IPS DF 4.7 (cell line): Measurements from ENCODE around the gene FBXO28.
A peak's percentile ranks its signal among the peaks of the same experiment; 100 is the strongest.
"Not testable (repeated sequence)": the region's sequence is repeated elsewhere in the genome, so short reads cannot be mapped to it uniquely, and the experiment has no call there.

Experiments
- DNase-seq: peaks from one replicate; pipeline ENCODE4 v3.0.0-alpha.2; 2013; ENCODE audit warnings: low spot score; ENCODE audit errors: extremely low read depth

The FBXO28 gene, protein sequence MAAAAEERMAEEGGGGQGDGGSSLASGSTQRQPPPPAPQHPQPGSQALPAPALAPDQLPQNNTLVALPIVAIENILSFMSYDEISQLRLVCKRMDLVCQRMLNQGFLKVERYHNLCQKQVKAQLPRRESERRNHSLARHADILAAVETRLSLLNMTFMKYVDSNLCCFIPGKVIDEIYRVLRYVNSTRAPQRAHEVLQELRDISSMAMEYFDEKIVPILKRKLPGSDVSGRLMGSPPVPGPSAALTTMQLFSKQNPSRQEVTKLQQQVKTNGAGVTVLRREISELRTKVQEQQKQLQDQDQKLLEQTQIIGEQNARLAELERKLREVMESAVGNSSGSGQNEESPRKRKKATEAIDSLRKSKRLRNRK

GRCh38 chr1:224113918-224114786 lies at the start of gene FBXO28:
Gene FBXO28 (plus strand): TSS chr1:224114111. CDS start chr1:224114130, 19 bp downstream.
- peak; percentile 91 for DNase-seq

DNA sequence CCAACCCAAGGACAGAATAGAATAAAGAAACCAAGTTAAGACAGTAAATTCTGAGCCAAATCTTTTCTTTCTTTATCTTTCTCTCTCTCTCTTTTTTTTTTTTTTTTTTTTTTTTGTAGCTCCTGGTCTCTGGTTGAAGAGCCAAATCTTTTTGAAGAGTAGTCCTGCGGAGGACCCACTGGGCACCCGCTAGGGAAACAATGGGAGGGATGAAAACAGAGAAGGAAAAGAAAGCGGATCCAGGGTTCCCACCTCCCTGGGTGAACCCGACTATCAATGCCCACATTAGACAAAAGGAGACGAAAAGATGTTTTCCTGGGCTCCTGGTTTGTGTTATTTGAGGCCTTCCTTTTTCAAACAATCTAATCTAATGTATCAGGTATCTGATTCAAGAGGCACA lies 49.8 kb upstream of the FBXO28 start:
- DNase-seq = no peak

- DNase-seq = no peak
Observed at GRCh38 chr1:224065455-224065854, 48.5 kb upstream of the FBXO28 start.

DNA sequence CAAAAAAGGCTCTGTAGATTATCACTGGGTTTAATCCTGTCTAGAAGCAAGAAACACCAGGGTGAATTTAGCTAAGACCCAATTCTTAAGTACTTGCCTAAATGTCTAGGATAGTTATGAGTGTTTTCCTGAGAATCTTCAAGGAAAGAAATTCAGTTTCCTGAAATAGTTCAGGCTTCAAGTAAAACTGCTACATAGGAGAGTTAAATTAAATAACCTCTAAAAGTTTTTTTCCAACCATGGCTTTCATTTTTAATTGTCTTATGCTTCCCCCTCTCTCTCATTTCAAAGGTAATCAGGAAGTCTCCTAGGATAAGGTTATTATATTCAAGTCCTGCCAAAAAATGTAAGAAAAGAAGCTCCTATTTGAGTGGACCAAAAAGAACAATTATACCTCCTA lies 46.7 kb upstream of the FBXO28 start:
- no peak for DNase-seq

DNA sequence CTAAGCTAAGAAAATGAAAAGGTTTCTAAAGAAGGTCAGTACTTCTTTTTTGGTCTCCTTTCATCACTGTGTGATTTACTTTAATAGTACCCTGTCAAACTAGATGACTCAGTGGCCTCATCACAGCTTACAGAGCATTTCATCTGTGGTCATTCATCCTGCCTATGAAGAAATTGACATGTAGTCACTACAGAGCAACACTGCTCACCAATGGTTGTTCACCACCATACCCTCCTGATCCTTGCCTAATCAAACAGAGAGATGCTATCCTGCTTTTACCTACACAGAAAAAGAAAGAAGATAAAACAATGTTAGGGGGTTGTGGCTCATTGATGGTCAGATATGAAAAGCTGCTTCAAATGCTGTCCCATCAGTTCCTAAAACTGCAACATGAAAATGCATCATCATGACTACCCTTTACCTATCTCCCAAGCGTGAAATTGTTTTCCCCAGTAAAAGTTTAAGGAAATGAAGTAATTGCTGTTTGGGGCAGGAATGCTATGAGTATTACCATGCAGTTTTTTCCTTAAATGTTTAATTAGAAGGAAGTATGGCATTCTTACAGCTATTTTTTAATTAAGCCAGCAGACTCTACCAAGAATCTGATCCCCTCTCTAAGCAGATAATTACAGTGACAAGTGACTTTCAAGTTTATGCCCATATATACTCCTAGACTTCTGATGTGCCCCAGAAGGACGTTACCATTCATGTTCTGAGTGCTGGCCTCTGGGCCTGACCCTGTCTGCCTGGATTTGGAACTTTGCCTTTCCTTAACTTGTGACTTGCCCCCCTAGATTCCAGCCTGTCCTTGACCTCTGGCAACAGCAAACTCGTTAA lies 46.1 kb upstream of the FBXO28 start:
- DNase-seq = no peak

DNA sequence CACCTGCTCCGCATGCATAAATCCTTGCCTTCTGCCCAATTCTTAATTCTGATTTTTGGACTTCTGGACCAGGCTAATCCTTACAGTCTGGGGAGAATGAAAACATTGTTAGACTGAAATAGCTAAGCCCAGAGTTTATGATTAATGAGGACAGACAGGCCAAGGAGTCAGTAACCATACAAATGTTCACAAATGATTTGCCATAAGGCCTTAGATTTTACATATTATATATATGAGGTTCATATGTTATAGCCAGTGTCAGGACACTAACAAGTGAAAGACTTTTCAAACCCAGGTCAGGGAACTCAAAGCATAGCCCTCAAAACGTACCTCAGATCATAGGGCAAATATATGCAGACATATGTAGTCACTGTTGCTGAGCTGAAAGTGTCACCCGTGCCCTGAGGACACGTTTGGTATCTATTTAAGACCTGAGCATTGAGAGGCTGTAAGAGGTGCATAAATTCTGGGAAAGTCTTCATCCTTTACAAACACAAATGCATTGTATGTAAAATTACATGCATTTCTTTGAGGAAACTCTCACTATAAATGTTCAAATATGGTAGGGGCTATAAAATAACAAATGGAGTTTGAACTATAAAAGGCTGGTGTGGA lies 45.3 kb upstream of the FBXO28 start:
- no peak for DNase-seq

DNA sequence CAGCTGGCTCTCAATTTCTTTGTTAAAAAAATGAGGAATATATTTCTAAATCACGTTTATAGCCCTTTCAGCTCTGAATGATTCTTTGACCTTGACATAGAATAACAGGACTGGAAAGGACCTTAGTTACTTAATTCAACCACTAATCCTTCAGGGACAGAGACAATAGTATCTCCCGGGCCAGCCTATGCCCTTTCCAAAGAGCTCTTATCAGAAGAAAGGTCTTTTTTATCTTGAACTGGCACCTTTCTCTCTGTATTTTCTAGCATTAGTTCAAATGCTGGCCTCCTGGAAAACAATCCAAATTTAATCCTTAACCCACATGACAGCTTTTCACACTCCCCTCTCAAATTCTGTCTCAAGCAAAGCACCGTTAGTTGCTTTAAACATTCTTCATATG lies 44.8 kb upstream of the FBXO28 start:
- DNase-seq = no peak

DNA sequence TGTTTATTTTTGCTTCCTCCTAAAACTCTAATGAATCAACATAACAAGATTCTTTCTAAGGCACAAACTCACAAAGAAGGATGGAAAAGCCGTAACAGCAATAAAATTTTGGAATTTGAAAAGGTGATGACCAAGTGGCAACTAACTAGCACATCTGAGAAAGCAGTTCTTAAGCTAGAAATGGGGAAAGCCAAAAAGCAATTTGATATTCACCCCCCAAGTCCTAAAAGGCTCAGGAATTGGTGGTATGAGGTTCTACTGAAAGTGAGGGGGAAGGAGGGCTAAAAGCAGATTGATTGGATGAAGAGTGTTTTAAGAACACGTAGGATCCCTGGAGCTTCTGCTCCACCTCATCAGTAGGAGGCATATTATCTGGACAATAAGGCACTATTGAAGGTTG lies 43.4 kb upstream of the FBXO28 start:
- no peak for DNase-seq

DNA sequence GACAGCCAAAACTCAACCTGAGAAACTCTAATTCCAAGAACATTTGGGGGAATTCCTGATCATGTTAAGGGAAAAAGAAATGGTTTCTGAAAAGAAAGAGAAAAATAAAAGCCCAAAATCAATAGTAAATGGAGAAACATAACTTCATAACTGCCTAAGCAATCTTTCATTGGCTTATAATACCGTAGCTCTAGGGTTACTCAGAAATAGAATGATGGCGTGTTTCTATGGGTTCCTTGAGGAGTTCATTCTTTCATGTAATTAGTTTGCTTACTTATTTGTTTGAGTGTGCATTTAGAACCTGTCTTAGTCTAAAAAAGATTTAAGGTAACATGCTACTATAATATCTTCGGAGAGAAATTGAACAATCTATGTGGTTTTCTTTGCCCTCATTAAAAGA lies 37.5 kb upstream of the FBXO28 start:
- DNase-seq = no peak

GRCh38 chr1:224079644-224080043 lies 34.3 kb upstream of the FBXO28 start:
- not testable (repeated sequence) for DNase-seq

- DNase-seq = no peak
Observed at GRCh38 chr1:224080115-224080774, 33.7 kb upstream of the FBXO28 start.

- no peak for DNase-seq
Observed at GRCh38 chr1:224081604-224082003, 32.3 kb upstream of the FBXO28 start.

DNA sequence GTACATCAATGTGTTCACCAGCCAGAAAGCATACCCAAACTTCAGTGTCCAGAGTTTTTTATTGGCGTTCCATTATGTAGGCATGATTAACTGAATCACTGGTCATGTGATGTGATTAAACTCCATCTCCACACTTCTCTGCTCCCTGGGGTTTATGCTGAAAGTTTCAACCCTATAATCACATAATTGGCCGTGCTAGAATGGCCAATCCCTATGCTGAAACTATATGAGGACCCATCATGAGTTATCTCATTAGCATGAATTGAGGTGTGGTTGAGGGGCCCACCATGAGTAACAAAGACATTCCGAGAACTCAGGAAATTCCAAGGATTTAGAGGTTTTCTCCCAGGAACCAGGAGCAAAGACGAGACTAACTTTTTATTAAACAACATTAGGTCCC lies 31.8 kb upstream of the FBXO28 start:
- no peak for DNase-seq

DNA sequence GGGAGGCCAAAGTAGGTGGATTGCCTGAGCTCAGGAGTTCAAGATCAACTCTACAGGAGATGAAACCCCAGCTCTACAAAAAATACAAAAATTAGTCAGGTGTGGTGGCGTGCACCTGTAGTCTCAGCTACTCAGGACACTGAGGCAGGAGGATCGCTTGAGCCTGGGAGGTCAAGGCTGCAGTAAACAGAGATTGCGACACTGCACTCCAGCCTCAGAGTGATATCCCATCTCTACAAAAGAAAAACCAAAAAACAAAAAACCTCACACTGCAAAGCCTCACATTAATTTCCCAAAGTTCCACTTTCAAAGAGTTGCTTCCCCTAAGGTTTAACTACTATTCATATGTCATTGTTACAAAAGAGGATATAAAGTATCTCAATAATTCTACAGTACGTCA lies 29.0 kb upstream of the FBXO28 start:
- no peak for DNase-seq

- no peak for DNase-seq
Observed at GRCh38 chr1:224085421-224086108, 28.3 kb upstream of the FBXO28 start.

GRCh38 chr1:224087286-224087794 lies 26.6 kb upstream of the FBXO28 start:
- no peak for DNase-seq

GRCh38 chr1:224089583-224089982 lies 24.3 kb upstream of the FBXO28 start:
- DNase-seq = no peak

DNA sequence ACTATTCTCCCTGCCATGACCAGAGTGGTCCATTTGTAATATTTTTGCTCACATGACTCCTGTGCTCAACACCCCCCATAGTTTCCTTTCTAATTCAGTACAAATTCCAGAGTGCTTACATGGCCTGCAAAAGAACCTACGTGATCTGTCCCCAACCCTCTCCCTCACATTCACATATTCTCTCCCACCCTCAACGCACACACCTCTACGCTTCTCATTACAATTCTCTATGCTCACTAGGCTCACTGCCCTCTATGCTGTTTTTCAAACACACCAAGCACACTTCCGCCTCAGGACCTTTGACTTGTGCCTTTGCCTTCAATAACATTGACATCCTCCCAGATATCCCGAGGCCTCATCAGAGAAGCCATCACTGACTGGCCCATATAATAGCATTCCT lies 23.8 kb upstream of the FBXO28 start:
- no peak for DNase-seq

DNA sequence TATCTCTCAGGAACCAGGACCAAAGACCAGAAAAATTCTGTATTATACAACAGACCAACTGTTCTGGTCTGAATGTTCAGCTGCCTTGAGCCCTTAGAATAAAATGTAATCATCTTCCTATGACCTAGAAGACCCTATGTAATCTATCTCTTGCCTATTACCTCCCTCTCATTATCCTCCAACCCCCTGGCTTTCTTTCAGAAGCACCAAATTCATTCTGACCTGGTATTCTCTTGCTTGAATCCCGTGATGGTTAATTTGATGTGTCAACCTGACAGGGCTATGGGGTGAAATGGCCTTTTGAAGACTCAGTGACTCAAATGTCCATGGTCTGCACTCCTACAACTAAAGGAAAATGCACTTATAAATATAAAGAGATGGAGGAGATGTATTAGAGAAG lies 21.8 kb upstream of the FBXO28 start:
- no peak for DNase-seq

DNA sequence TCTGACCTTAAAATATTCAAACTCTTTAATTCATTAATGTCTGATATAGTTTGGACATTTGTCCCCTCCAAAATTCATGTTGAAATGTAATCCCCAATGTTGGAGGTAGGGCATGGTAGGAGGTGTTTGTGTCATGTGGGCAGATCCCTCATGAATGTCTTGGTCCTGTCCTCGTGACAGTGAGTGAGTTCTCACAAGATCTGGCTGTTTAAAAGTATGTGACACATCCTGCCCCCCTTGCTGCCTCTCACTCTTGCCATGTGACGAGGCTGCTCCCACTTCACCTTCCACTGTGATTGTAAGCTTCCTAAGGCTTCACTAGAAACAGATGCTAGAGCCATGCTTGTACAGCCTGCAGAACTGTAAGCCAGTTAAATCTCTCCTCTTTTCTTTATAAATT lies 21.3 kb upstream of the FBXO28 start:
- no peak for DNase-seq
